Type B pancreatic cell (in vitro differentiated cells): ENCODE measurements around the gene C2orf49. TPM values are rescaled to one million over a fixed set of nuclear protein-coding genes. Genes with fewer than 3 reads are reported as not detected.

Source experiments
- DNase-seq: peaks from one replicate; pipeline ENCODE4 v3.0.0; 2021; ENCODE audit warnings: mixed read lengths; ENCODE audit not compliant: unreplicated experiment; ENCODE audit errors: extremely low spot score
- H3K27ac Mint-ChIP-seq: 2 replicates; pipeline ENCODE4 v1.8.0; 2021; ENCODE audit warnings: mild to moderate bottlenecking, mixed read lengths
- H3K27me3 Mint-ChIP-seq: 2 replicates; pipeline ENCODE4 v1.8.0; 2021; ENCODE audit warnings: mixed read lengths
- H3K36me3 Mint-ChIP-seq: 2 replicates; pipeline ENCODE4 v1.8.0; 2021; ENCODE audit warnings: mixed read lengths
- H3K4me1 Mint-ChIP-seq: one replicate; pipeline ENCODE4 v1.8.0; 2021; ENCODE audit warnings: mixed read lengths; ENCODE audit not compliant: unreplicated experiment
- H3K4me3 Mint-ChIP-seq: 2 replicates; pipeline ENCODE4 v1.8.0; 2021; ENCODE audit warnings: mild to moderate bottlenecking, mixed read lengths
- H3K9me3 Mint-ChIP-seq: 2 replicates; pipeline ENCODE4 v1.8.0; 2021; ENCODE audit warnings: mixed read lengths
- total RNA-seq: library from RNA; stranded (reverse); gene quantifications from 2 replicates; pipeline ENCODE4 v1.2.1, GENCODE V29; 2021; ENCODE audit warnings: low replicate concordance
- TF ChIP-seq, protein P1 (sequence below): fragments of 200-600 bp; sonication (generic); conservative IDR thresholded peaks from 2 replicates; pipeline ENCODE4 v1.5.0; 2021; ENCODE audit warnings: antibody characterized with exemption, mild to moderate bottlenecking

The C2orf49 gene
- total RNA-seq, 1 donor from 2014 or later = 25.8 TPM

- Mint-ChIP-seq H3K9me3 (no peaks in the 10 kb centered on the region), H3K4me3 (no peak overlapping the region), H3K4me1 (peaks cover 49% of the 10 kb centered on the region), H3K36me3 (peaks cover 34% of the 10 kb centered on the region), H3K27ac (peak overlapping the region; percentile 44), H3K27me3 (no peaks in the 10 kb centered on the region)
- TF ChIP-seq, protein P1, sequence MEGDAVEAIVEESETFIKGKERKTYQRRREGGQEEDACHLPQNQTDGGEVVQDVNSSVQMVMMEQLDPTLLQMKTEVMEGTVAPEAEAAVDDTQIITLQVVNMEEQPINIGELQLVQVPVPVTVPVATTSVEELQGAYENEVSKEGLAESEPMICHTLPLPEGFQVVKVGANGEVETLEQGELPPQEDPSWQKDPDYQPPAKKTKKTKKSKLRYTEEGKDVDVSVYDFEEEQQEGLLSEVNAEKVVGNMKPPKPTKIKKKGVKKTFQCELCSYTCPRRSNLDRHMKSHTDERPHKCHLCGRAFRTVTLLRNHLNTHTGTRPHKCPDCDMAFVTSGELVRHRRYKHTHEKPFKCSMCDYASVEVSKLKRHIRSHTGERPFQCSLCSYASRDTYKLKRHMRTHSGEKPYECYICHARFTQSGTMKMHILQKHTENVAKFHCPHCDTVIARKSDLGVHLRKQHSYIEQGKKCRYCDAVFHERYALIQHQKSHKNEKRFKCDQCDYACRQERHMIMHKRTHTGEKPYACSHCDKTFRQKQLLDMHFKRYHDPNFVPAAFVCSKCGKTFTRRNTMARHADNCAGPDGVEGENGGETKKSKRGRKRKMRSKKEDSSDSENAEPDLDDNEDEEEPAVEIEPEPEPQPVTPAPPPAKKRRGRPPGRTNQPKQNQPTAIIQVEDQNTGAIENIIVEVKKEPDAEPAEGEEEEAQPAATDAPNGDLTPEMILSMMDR = no peak
- no peak for DNase-seq
Measured at GRCh38 chr2:105375001-105375561, 37.7 kb downstream of the C2orf49 start.

DNA sequence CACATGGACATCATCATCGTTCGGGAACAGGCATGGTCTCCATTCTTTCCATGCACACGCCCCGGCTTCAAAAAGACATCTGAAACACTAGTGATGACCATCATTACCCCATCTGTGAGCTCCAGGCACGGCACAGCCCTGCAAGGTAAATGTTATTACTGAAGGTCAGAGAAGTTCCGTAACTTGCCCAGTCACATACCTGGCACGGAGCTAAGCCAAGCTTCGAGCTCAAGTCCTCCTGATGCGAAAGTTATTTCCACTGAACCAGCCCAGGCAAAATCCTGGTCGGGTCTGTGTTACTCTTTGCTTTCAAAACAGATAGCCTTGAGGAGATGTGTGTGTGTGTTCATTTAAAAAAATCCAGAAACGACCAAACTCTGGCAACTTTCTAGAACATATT is 38.7 kb downstream of the C2orf49 start:
- Mint-ChIP-seq H3K4me1 (peaks cover 46% of the 10 kb centered on the region), H3K27me3 (no peaks in the 10 kb centered on the region), H3K9me3 (no peaks in the 10 kb centered on the region), H3K27ac (no peak overlapping the region), H3K4me3 (no peak overlapping the region), H3K36me3 (peaks cover 34% of the 10 kb centered on the region)
- TF ChIP-seq, protein P1 = no peak
- DNase-seq = no peak

- H3K27me3 Mint-ChIP-seq = no peaks in the 10 kb centered on the region
- peaks cover 34% of the 10 kb centered on the region for H3K36me3 Mint-ChIP-seq
- H3K4me1 Mint-ChIP-seq = peaks cover 38% of the 10 kb centered on the region
- TF ChIP-seq, protein P1 = no peak
- DNase-seq = no peak
- no peaks in the 10 kb centered on the region for H3K9me3 Mint-ChIP-seq
- no peak overlapping the region for H3K4me3 Mint-ChIP-seq
- H3K27ac Mint-ChIP-seq = no peak overlapping the region
Measured at GRCh38 chr2:105376789-105377240, 39.5 kb downstream of the C2orf49 start.

GRCh38 chr2:105377871-105378270 is 40.5 kb downstream of the C2orf49 start:
- H3K4me1 Mint-ChIP-seq = peaks cover 36% of the 10 kb centered on the region
- TF ChIP-seq, protein P1 = peak; percentile 26
- peaks cover 32% of the 10 kb centered on the region for H3K36me3 Mint-ChIP-seq
- no peaks in the 10 kb centered on the region for H3K27me3 Mint-ChIP-seq
- H3K4me3 Mint-ChIP-seq = no peak overlapping the region
- no peak for DNase-seq
- H3K9me3 Mint-ChIP-seq = no peaks in the 10 kb centered on the region
- no peak overlapping the region for H3K27ac Mint-ChIP-seq

GRCh38 chr2:105378276-105378840 is 41.0 kb downstream of the C2orf49 start:
- no peaks in the 10 kb centered on the region for H3K9me3 Mint-ChIP-seq

More at GRCh38 chr2:105378276-105378840, 41.0 kb downstream of the C2orf49 start:
- Mint-ChIP-seq H3K4me1 (peaks cover 36% of the 10 kb centered on the region), H3K27ac (no peak overlapping the region), H3K36me3 (peaks cover 31% of the 10 kb centered on the region), H3K4me3 (no peak overlapping the region), H3K27me3 (no peaks in the 10 kb centered on the region)
- no peak for DNase-seq
- TF ChIP-seq, protein P1 = no peak
